Panc1 (cell line): ENCODE measurements around the gene FIGN. TPM values are rescaled to one million over a fixed set of nuclear protein-coding genes. Genes with fewer than 3 reads are reported as not detected.

Experiments used
- ATAC-seq: fragments of 200-7000 bp; cut with Tn5 transposase; 2 replicates; pipeline ENCODE4 v1.9.1; 2020; ENCODE audit warnings: mild to moderate bottlenecking, moderate library complexity
- BruUV-seq: library from RNA; stranded (reverse); fragments of 400-500 nt; replicated peaks from 2 replicates; lab custom pipeline; 2021; lab: Mats Ljungman, UMichigan
- CTCF ChIA-PET: fragments of 300-600 bp; sonication (Branson Sonifier 250); formaldehyde crosslinking; loops from one replicate; lab custom pipeline; 2022; ENCODE audit warnings: antibody characterized with exemption; lab: Charles Lee
- POLR2A ChIA-PET: fragments of 300-600 bp; sonication (Branson Sonifier 250); formaldehyde crosslinking; loops from one replicate; lab custom pipeline; 2022; ENCODE audit warnings: antibody characterized with exemption; lab: Charles Lee
- DNase-seq: peaks from one replicate; pipeline ENCODE4 v3.0.0-alpha.2; 2010; ENCODE audit warnings: low read depth, low spot score
- H3K27ac ChIP-seq: 2 replicates; pipeline ENCODE4 v1.5.1; 2011; ENCODE audit warnings: mild to moderate bottlenecking, low read length, inconsistent platforms
- H3K27me3 ChIP-seq: fragments of 200-500 bp; sonication (Bioruptor generic); 2 replicates; pipeline ENCODE4 v1.6.0; 2014; ENCODE audit warnings: low read length, inconsistent platforms; ENCODE audit not compliant: control insufficient read depth, insufficient read depth
- H3K36me3 ChIP-seq: fragments of 200-500 bp; sonication (Bioruptor generic); 2 replicates; pipeline ENCODE4 v1.5.1; 2014; ENCODE audit warnings: inconsistent platforms, mild to moderate bottlenecking, low read length, moderate library complexity; ENCODE audit not compliant: control insufficient read depth, insufficient read depth
- H3K4me1 ChIP-seq: 2 replicates; pipeline ENCODE4 v1.5.1; 2011; ENCODE audit warnings: inconsistent platforms, mild to moderate bottlenecking, low read length, moderate library complexity; ENCODE audit not compliant: control insufficient read depth, insufficient read depth
- H3K4me3 ChIP-seq, 2 experiments: 2 replicates each; pipeline ENCODE4 v1.5.1; 2011 to 2012; ENCODE audit warnings: low read depth in 2 of 2, low read length in 2 of 2, mild to moderate bottlenecking in 2 of 2, inconsistent platforms in 1 of 2, moderate library complexity in 1 of 2
- H3K9me3 ChIP-seq: fragments of 200-500 bp; sonication (Bioruptor generic); 2 replicates; pipeline ENCODE4 v1.5.1; 2014; ENCODE audit warnings: low read depth, mild to moderate bottlenecking, inconsistent platforms, low read length, moderate library complexity; ENCODE audit not compliant: control insufficient read depth, insufficient read depth
- POLR2AphosphoS5 ChIP-seq: IDR thresholded peaks from 2 replicates; pipeline ENCODE4 v1.6.1; 2012; ENCODE audit warnings: mild to moderate bottlenecking, low read depth, low read length, moderate library complexity
- SIN3A ChIP-seq: IDR thresholded peaks from 2 replicates; pipeline ENCODE4 v1.6.1; 2012; ENCODE audit warnings: low read depth, mild to moderate bottlenecking, low read length, moderate library complexity, borderline replicate concordance; ENCODE audit not compliant: insufficient read depth
- TCF7L2 ChIP-seq: IDR thresholded peaks from 2 replicates; pipeline ENCODE4 v1.6.1; 2011; ENCODE audit warnings: mild to moderate bottlenecking, low read depth, low read length, inconsistent platforms
- in situ Hi-C: cut with HindIII; loops from 2 replicates; pipeline ENCODE4 v1.10.0; 2016; ENCODE audit warnings: low sequenced_read_pairs, low pct_unique_long_range_greater_than_20kb
- intact Hi-C: fragments of 100-400 bp; cut with micrococcal nuclease; formaldehyde crosslinking; loops from one replicate; pipeline ENCODE4 v1.10.0; 2022; ENCODE audit not compliant: unreplicated experiment
- total RNA-seq: library from RNA; stranded (reverse); gene quantifications from one replicate; pipeline ENCODE4 v1.2.1, GENCODE V29; 2021; ENCODE audit not compliant: unreplicated experiment
- TF ChIP-seq, protein P1 (sequence below): fragments of 450-650 bp; IDR thresholded peaks from 2 replicates; pipeline ENCODE4 v1.5.1; 2017; ENCODE audit warnings: mild to moderate bottlenecking
- TF ChIP-seq, protein P2 (sequence below), 2 experiments: IDR thresholded peaks; 2 replicates each; pipeline ENCODE4 v1.6.1; 2011 to 2012; ENCODE audit warnings: low read depth in 2 of 2, control low read depth in 1 of 2, low read length in 1 of 2, mild to moderate bottlenecking in 1 of 2, moderate library complexity in 1 of 2; ENCODE audit not compliant: insufficient read depth in 1 of 2

The FIGN gene
- total RNA-seq, 1 experiment from 2014 or later = 19.5 TPM

DNA sequence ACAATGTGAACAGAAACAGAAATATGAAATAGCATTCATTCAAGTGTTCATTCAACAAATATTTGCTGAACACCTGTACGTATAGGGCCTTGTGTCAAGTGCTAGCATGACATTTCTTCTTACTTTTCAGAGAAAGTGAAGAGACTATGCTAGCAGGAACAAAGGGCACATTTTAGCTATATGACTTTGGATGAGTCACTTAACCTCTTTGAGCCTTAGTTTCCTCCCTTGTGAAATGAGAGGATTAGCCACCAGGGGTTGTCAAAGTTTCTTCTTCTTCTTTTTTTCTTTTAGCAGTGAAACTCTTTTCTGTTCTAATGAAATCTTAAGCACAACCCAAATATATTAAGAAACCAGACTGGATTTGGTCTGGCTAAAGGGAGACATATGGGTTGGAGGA is 53.1 kb downstream of the FIGN start:
- no peak for ATAC-seq
- H3K27me3 ChIP-seq = no peaks in the 10 kb centered on the region
- intact Hi-C loops = no loop called here
- in situ Hi-C loops = no loop called here
- no TSS peak for BruUV-seq
- no peaks in the 10 kb centered on the region for H3K9me3 ChIP-seq
- DNase-seq = no peak
- H3K36me3 ChIP-seq = no peaks in the 10 kb centered on the region; the same call in 1 of the 2 replicates
- ChIA-PET CTCF (no interaction called here), POLR2A (no interaction called here)
- H3K27ac ChIP-seq = peak overlapping the region; percentile 60; the same call in 1 of the 2 replicates
- TF ChIP-seq, protein P1, sequence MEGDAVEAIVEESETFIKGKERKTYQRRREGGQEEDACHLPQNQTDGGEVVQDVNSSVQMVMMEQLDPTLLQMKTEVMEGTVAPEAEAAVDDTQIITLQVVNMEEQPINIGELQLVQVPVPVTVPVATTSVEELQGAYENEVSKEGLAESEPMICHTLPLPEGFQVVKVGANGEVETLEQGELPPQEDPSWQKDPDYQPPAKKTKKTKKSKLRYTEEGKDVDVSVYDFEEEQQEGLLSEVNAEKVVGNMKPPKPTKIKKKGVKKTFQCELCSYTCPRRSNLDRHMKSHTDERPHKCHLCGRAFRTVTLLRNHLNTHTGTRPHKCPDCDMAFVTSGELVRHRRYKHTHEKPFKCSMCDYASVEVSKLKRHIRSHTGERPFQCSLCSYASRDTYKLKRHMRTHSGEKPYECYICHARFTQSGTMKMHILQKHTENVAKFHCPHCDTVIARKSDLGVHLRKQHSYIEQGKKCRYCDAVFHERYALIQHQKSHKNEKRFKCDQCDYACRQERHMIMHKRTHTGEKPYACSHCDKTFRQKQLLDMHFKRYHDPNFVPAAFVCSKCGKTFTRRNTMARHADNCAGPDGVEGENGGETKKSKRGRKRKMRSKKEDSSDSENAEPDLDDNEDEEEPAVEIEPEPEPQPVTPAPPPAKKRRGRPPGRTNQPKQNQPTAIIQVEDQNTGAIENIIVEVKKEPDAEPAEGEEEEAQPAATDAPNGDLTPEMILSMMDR = no peak; the same call in 1 of the 2 replicates
- TF ChIP-seq TCF7L2 = no peak
- TF ChIP-seq SIN3A = no peak
- TF ChIP-seq POLR2AphosphoS5 = no peak
- TF ChIP-seq, protein P2, sequence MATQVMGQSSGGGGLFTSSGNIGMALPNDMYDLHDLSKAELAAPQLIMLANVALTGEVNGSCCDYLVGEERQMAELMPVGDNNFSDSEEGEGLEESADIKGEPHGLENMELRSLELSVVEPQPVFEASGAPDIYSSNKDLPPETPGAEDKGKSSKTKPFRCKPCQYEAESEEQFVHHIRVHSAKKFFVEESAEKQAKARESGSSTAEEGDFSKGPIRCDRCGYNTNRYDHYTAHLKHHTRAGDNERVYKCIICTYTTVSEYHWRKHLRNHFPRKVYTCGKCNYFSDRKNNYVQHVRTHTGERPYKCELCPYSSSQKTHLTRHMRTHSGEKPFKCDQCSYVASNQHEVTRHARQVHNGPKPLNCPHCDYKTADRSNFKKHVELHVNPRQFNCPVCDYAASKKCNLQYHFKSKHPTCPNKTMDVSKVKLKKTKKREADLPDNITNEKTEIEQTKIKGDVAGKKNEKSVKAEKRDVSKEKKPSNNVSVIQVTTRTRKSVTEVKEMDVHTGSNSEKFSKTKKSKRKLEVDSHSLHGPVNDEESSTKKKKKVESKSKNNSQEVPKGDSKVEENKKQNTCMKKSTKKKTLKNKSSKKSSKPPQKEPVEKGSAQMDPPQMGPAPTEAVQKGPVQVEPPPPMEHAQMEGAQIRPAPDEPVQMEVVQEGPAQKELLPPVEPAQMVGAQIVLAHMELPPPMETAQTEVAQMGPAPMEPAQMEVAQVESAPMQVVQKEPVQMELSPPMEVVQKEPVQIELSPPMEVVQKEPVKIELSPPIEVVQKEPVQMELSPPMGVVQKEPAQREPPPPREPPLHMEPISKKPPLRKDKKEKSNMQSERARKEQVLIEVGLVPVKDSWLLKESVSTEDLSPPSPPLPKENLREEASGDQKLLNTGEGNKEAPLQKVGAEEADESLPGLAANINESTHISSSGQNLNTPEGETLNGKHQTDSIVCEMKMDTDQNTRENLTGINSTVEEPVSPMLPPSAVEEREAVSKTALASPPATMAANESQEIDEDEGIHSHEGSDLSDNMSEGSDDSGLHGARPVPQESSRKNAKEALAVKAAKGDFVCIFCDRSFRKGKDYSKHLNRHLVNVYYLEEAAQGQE (IDR thresholded peaks at IDR 0.05; ENCODE audit: insufficient read depth in 1 of 2, low read depth in 2 of 2, low read length in 1 of 2) = no peak
- no peak overlapping the region for H3K4me3 ChIP-seq
- peaks cover 13% of the 10 kb centered on the region for H3K4me1 ChIP-seq

DNA sequence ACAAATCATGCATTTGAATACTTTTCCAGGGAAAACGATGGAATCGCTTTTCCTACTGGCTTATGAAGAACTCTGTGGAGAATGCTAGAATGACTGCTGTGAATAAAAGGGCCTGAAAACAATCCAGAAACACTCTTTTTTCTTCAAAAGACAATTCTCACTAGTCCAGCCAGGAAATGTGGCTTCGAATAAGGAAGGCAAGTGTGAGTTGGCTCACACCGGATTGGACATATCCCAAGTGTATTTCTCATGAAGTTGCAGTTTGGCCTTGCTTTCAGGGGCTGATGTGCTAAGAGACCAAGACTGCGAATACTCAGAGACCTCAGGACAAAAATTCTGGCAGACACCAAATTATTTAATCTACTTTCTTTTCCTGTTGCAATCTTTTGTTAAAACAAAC is 54.1 kb downstream of the FIGN start:
- Histone ChIP-seq H3K27ac (no peak overlapping the region; the same call in 1 of the 2 replicates), H3K36me3 (no peaks in the 10 kb centered on the region; the same call in 1 of the 2 replicates), H3K9me3 (no peaks in the 10 kb centered on the region), H3K4me3 (no peak overlapping the region), H3K4me1 (peaks cover 13% of the 10 kb centered on the region), H3K27me3 (no peaks in the 10 kb centered on the region)
- ATAC-seq (no peak), DNase-seq (no peak)
- ChIA-PET POLR2A (no interaction called here), CTCF (no interaction called here)
- in situ Hi-C loops (no loop called here), intact Hi-C loops (no loop called here)
- BruUV-seq = no TSS peak
- TF ChIP-seq, protein P1 = no peak
- TF ChIP-seq TCF7L2 = no peak
- no peak for TF ChIP-seq SIN3A
- no peak for TF ChIP-seq POLR2AphosphoS5
- TF ChIP-seq, protein P2 (IDR thresholded peaks at IDR 0.05; ENCODE audit: insufficient read depth in 1 of 2, low read depth in 2 of 2, low read length in 1 of 2) = no peak
